Muscle layer of colon (tissue), 2 donors: ENCODE measurements around the gene ZNF582.

Experiments
- H3K27ac ChIP-seq: one replicate; pipeline ENCODE4 v1.7.0; 2013; ENCODE audit warnings: low read depth, mild to moderate bottlenecking, low read length, moderate library complexity
- H3K27me3 ChIP-seq, 2 donors: one replicate each; pipeline ENCODE4 v1.7.0; 2013; ENCODE audit warnings: low read length in 2 of 2, mild to moderate bottlenecking in 2 of 2; ENCODE audit not compliant: insufficient read depth in 2 of 2, control insufficient read depth in 1 of 2
- H3K36me3 ChIP-seq: one replicate; pipeline ENCODE4 v1.7.0; 2013; ENCODE audit warnings: mild to moderate bottlenecking, low read length; ENCODE audit not compliant: insufficient read depth
- H3K4me1 ChIP-seq: one replicate; pipeline ENCODE4 v1.7.0; 2013; ENCODE audit warnings: mild to moderate bottlenecking, low read length; ENCODE audit not compliant: insufficient read depth
- H3K4me3 ChIP-seq, 2 donors: one replicate each; pipeline ENCODE4 v1.7.0; 2013; ENCODE audit warnings: low read length in 2 of 2, low read depth in 1 of 2, mild to moderate bottlenecking in 1 of 2, moderate library complexity in 1 of 2
- H3K9ac ChIP-seq: one replicate; pipeline ENCODE4 v1.7.0; 2013; ENCODE audit warnings: low read length
- H3K9me3 ChIP-seq: one replicate; pipeline ENCODE4 v1.7.0; 2013; ENCODE audit warnings: mild to moderate bottlenecking, low read length
- donor health status: abdominal sarcoma.
- donor health status: Adenocarcinoma of cecum.

The ZNF582 gene

GRCh38 chr19:56393119-56394012 is at the start of gene ZNF582:
Gene ZNF582, minus strand, starts transcription at chr19:56393534. Its CDS starts 1,782 bp downstream, at chr19:56391752.
- Histone ChIP-seq H3K27ac (peak within 1 kb of the TSS; percentile 64), H3K4me3 (peak within 1 kb of the TSS; percentile 66 to 96), H3K27me3 (no peaks in the 10 kb centered on the region), H3K9ac (peak within 1 kb of the TSS; percentile 5), H3K36me3 (peaks cover 9% of the 10 kb centered on the region), H3K9me3 (peaks cover 3% of the 10 kb centered on the region), H3K4me1 (peaks cover 4% of the 10 kb centered on the region)

- peaks cover 6% of the 10 kb centered on the region for H3K36me3 ChIP-seq
- H3K27ac ChIP-seq = no peak overlapping the region
- H3K27me3 ChIP-seq = no peaks in the 10 kb centered on the region
- peak overlapping the region in 1 of 2 donors; percentile 17 for H3K4me3 ChIP-seq
- no peaks in the 10 kb centered on the region for H3K4me1 ChIP-seq
- no peak overlapping the region for H3K9ac ChIP-seq
- H3K9me3 ChIP-seq = peaks cover 59% of the 10 kb centered on the region
These were observed 48.0 kb upstream of the ZNF582 start for GRCh38 chr19:56441206-56441792.

GRCh38 chr19:56423985-56424353 is 30.6 kb upstream of the ZNF582 start:
- Histone ChIP-seq H3K27me3 (no peaks in the 10 kb centered on the region), H3K36me3 (peaks cover 24% of the 10 kb centered on the region), H3K27ac (no peak overlapping the region), H3K9ac (no peak overlapping the region), H3K9me3 (peaks cover 90% of the 10 kb centered on the region), H3K4me1 (no peaks in the 10 kb centered on the region), H3K4me3 (peak overlapping the region in 1 of 2 donors; percentile 21)

- Histone ChIP-seq H3K36me3 (peaks cover 24% of the 10 kb centered on the region), H3K27ac (no peak overlapping the region), H3K9ac (no peak overlapping the region), H3K4me1 (no peaks in the 10 kb centered on the region), H3K9me3 (peaks cover 90% of the 10 kb centered on the region), H3K4me3 (peak overlapping the region; percentile 21 to 36), H3K27me3 (no peaks in the 10 kb centered on the region)
These were observed 30.1 kb upstream of the ZNF582 start for GRCh38 chr19:56423276-56423984.

- Histone ChIP-seq H3K27me3 (no peaks in the 10 kb centered on the region), H3K9me3 (peaks cover 35% of the 10 kb centered on the region), H3K9ac (no peak overlapping the region), H3K36me3 (peaks cover 29% of the 10 kb centered on the region), H3K27ac (no peak overlapping the region), H3K4me3 (peak overlapping the region; percentile 83 to 90), H3K4me1 (peaks cover 15% of the 10 kb centered on the region)
These were observed 11.7 kb upstream of the ZNF582 start for GRCh38 chr19:56405062-56405461.

GRCh38 chr19:56404705-56405056 is 11.3 kb upstream of the ZNF582 start:
- Histone ChIP-seq H3K9me3 (peaks cover 37% of the 10 kb centered on the region), H3K36me3 (peaks cover 27% of the 10 kb centered on the region), H3K27ac (no peak overlapping the region), H3K4me1 (peaks cover 15% of the 10 kb centered on the region), H3K9ac (peak overlapping the region; percentile 31), H3K4me3 (peak overlapping the region; percentile 83 to 90), H3K27me3 (no peaks in the 10 kb centered on the region)

- H3K4me3 ChIP-seq = peak within 1 kb of the TSS; percentile 83 to 90
- H3K27ac ChIP-seq = peak within 1 kb of the TSS; percentile 96
- peaks cover 21% of the 10 kb centered on the region for H3K36me3 ChIP-seq
- peaks cover 15% of the 10 kb centered on the region for H3K4me1 ChIP-seq
- H3K9me3 ChIP-seq = peaks cover 35% of the 10 kb centered on the region
- no peaks in the 10 kb centered on the region for H3K27me3 ChIP-seq
- H3K9ac ChIP-seq = peak within 1 kb of the TSS; percentile 50
These were observed 10.7 kb upstream of the ZNF582 start, which contains the start of gene ZNF583 for GRCh38 chr19:56403764-56404704. Gene ZNF583, plus strand, starts transcription at chr19:56404332. Its CDS starts 2,783 bp downstream, at chr19:56407115.

GRCh38 chr19:56403261-56403660 is 9.9 kb upstream of the ZNF582 start:
- Histone ChIP-seq H3K27ac (peak overlapping the region; percentile 96), H3K9me3 (peaks cover 27% of the 10 kb centered on the region), H3K4me3 (peak overlapping the region; percentile 83 to 90), H3K4me1 (peaks cover 15% of the 10 kb centered on the region), H3K9ac (peak overlapping the region; percentile 50), H3K36me3 (peaks cover 14% of the 10 kb centered on the region), H3K27me3 (no peaks in the 10 kb centered on the region)

GRCh38 chr19:56400485-56400884 is 7.2 kb upstream of the ZNF582 start:
- no peak overlapping the region for H3K4me3 ChIP-seq
- H3K9me3 ChIP-seq = peaks cover 18% of the 10 kb centered on the region
- no peak overlapping the region for H3K27ac ChIP-seq
- no peaks in the 10 kb centered on the region for H3K27me3 ChIP-seq
- H3K9ac ChIP-seq = no peak overlapping the region
- no peaks in the 10 kb centered on the region for H3K36me3 ChIP-seq
- peaks cover 15% of the 10 kb centered on the region for H3K4me1 ChIP-seq

- Histone ChIP-seq H3K27ac (no peak overlapping the region), H3K27me3 (no peaks in the 10 kb centered on the region)
These were observed 5.5 kb upstream of the ZNF582 start for GRCh38 chr19:56398809-56399208.

More at GRCh38 chr19:56398809-56399208, 5.5 kb upstream of the ZNF582 start:
- Histone ChIP-seq H3K9ac (no peak overlapping the region), H3K4me3 (no peak overlapping the region), H3K9me3 (peaks cover 18% of the 10 kb centered on the region), H3K36me3 (no peaks in the 10 kb centered on the region), H3K4me1 (peaks cover 8% of the 10 kb centered on the region)
